HG03280 (cell line): Measurements from ENCODE around the gene NANS.
"Not testable (repeated sequence)": the region's sequence is repeated elsewhere in the genome, so short reads cannot be mapped to it uniquely, and the experiment has no call there.

Experiments used
- ATAC-seq: cut with Tn5 transposase; IDR thresholded peaks from one replicate; pipeline ENCODE4 v1.9.1; 2021; ENCODE audit warnings: mild to moderate bottlenecking, moderate library complexity; ENCODE audit not compliant: unreplicated experiment

The NANS gene

GRCh38 chr9:98099346-98099745, 42.8 kb downstream of the NANS start:
- ATAC-seq: no peak

- ATAC-seq: no peak
Observed at GRCh38 chr9:98099898-98100297, 43.4 kb downstream of the NANS start.

- no peak for ATAC-seq
Observed at GRCh38 chr9:98100456-98100855, 43.9 kb downstream of the NANS start.

GRCh38 chr9:98101416-98101815, 44.9 kb downstream of the NANS start:
- no peak for ATAC-seq

- ATAC-seq: peak; percentile 97
Observed at GRCh38 chr9:98101868-98102273, 45.3 kb downstream of the NANS start.

GRCh38 chr9:98104445-98104881, 47.9 kb downstream of the NANS start:
- ATAC-seq: no peak

- ATAC-seq: no peak
Observed at GRCh38 chr9:98105006-98105405, 48.5 kb downstream of the NANS start.

GRCh38 chr9:98107926-98108325, 51.4 kb downstream of the NANS start:
- no peak for ATAC-seq

- peak; percentile 58 for ATAC-seq
Observed at GRCh38 chr9:98108531-98109031, 52.0 kb downstream of the NANS start.

GRCh38 chr9:98109052-98109451, 52.5 kb downstream of the NANS start:
- no peak for ATAC-seq

GRCh38 chr9:98117097-98117496, 60.6 kb downstream of the NANS start:
- ATAC-seq: not testable (repeated sequence)

GRCh38 chr9:98117984-98118639, 61.6 kb downstream of the NANS start:
- ATAC-seq: peak; percentile 77

- ATAC-seq: peak; percentile 59
Observed at GRCh38 chr9:98118640-98119601, 62.4 kb downstream of the NANS start, which contains the start of gene TRIM14. Gene TRIM14 (minus strand): TSS chr9:98119222. CDS start chr9:98119188, 34 bp downstream.

- no peak for ATAC-seq
Observed at GRCh38 chr9:98120476-98120875, 63.9 kb downstream of the NANS start.

GRCh38 chr9:98121058-98121457, 64.5 kb downstream of the NANS start:
- ATAC-seq: no peak

GRCh38 chr9:98124091-98124490, 67.6 kb downstream of the NANS start:
- ATAC-seq: not testable (repeated sequence)

GRCh38 chr9:98124637-98125426, 68.3 kb downstream of the NANS start:
- ATAC-seq: no peak

- ATAC-seq: no peak
Observed at GRCh38 chr9:98127226-98127625, 70.7 kb downstream of the NANS start.

- ATAC-seq: no peak
Observed at GRCh38 chr9:98128316-98128715, 71.8 kb downstream of the NANS start.

GRCh38 chr9:98129451-98129881, 72.9 kb downstream of the NANS start:
- ATAC-seq: peak; percentile 61

GRCh38 chr9:98130060-98130459, 73.5 kb downstream of the NANS start:
- ATAC-seq: not testable (repeated sequence)
